ENCODE measurements around the gene MBD3. TPM values are rescaled to one million over a fixed set of nuclear protein-coding genes. Genes with fewer than 3 reads are reported as not detected.

The MBD3 gene
- total RNA-seq, 1 donor from 2014 or later = 106 TPM

DNA sequence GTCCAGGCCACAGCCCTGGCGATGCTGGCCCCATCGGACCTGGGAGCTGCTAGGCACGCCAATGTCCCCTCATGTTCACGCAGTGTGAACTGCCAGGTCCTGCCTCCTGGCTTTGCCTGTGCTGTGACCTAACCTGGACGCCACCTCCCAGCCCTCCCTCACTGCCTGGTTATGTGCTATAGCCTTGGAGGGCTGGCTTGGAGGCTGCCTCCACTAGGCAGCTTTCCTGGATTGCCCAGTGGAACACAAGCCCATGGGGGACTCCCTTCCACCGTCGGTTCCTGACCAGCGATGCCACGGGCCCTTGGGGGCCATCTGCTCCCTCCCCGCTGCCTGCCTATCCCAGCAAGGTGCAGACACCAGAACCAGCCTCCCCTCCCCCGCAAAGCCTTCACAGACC, 27.8 kb upstream of the MBD3 start:
- Mint-ChIP-seq H3K4me1 (ENCODE audit: low read depth, unreplicated experiment) (peaks cover 2% of the 10 kb centered on the region), H3K9me3 (ENCODE audit: unreplicated experiment) (peaks cover 19% of the 10 kb centered on the region), H3K27ac (ENCODE audit: unreplicated experiment) (peak overlapping the region; percentile 8), H3K36me3 (ENCODE audit: unreplicated experiment) (no peaks in the 10 kb centered on the region), H3K27me3 (ENCODE audit: unreplicated experiment) (peaks cover 12% of the 10 kb centered on the region), H3K4me3 (ENCODE audit: unreplicated experiment) (no peak overlapping the region)
- TF ChIP-seq, protein P1, sequence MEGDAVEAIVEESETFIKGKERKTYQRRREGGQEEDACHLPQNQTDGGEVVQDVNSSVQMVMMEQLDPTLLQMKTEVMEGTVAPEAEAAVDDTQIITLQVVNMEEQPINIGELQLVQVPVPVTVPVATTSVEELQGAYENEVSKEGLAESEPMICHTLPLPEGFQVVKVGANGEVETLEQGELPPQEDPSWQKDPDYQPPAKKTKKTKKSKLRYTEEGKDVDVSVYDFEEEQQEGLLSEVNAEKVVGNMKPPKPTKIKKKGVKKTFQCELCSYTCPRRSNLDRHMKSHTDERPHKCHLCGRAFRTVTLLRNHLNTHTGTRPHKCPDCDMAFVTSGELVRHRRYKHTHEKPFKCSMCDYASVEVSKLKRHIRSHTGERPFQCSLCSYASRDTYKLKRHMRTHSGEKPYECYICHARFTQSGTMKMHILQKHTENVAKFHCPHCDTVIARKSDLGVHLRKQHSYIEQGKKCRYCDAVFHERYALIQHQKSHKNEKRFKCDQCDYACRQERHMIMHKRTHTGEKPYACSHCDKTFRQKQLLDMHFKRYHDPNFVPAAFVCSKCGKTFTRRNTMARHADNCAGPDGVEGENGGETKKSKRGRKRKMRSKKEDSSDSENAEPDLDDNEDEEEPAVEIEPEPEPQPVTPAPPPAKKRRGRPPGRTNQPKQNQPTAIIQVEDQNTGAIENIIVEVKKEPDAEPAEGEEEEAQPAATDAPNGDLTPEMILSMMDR (IDR thresholded peaks at IDR 0.05; ENCODE audit: partially characterized antibody, unreplicated experiment) = no peak
- DNase-seq = no peak

GRCh38 chr19:1619703-1620102, 27.0 kb upstream of the MBD3 start:
- DNase-seq = no peak
- peaks cover 2% of the 10 kb centered on the region for H3K4me1 Mint-ChIP-seq (ENCODE audit: low read depth, unreplicated experiment)
- no peaks in the 10 kb centered on the region for H3K36me3 Mint-ChIP-seq (ENCODE audit: unreplicated experiment)
- H3K27ac Mint-ChIP-seq (ENCODE audit: unreplicated experiment) = no peak overlapping the region
- TF ChIP-seq, protein P1 (IDR thresholded peaks at IDR 0.05; ENCODE audit: partially characterized antibody, unreplicated experiment) = no peak
- H3K4me3 Mint-ChIP-seq (ENCODE audit: unreplicated experiment) = no peak overlapping the region
- peaks cover 16% of the 10 kb centered on the region for H3K27me3 Mint-ChIP-seq (ENCODE audit: unreplicated experiment)
- peaks cover 19% of the 10 kb centered on the region for H3K9me3 Mint-ChIP-seq (ENCODE audit: unreplicated experiment)

DNA sequence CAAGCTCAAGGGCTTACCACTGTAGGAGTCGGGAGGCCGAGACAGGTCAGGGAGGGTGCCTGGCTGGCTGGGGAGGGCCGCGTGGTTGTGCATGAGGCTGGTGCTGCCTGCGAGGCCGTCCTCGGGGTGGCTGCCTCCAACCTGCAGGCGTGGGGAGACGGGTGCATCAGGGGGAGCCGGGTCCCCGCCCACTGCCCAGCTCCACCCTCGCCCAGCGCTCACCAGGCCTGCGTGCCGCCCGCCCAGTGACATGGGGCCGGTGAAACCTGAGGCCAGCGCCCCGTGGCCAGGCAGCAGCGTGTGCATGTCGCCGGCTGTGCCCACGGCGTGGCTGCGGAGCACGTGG, 26.4 kb upstream of the MBD3 start:
- TF ChIP-seq, protein P1 (IDR thresholded peaks at IDR 0.05; ENCODE audit: partially characterized antibody, unreplicated experiment) = no peak

DNA sequence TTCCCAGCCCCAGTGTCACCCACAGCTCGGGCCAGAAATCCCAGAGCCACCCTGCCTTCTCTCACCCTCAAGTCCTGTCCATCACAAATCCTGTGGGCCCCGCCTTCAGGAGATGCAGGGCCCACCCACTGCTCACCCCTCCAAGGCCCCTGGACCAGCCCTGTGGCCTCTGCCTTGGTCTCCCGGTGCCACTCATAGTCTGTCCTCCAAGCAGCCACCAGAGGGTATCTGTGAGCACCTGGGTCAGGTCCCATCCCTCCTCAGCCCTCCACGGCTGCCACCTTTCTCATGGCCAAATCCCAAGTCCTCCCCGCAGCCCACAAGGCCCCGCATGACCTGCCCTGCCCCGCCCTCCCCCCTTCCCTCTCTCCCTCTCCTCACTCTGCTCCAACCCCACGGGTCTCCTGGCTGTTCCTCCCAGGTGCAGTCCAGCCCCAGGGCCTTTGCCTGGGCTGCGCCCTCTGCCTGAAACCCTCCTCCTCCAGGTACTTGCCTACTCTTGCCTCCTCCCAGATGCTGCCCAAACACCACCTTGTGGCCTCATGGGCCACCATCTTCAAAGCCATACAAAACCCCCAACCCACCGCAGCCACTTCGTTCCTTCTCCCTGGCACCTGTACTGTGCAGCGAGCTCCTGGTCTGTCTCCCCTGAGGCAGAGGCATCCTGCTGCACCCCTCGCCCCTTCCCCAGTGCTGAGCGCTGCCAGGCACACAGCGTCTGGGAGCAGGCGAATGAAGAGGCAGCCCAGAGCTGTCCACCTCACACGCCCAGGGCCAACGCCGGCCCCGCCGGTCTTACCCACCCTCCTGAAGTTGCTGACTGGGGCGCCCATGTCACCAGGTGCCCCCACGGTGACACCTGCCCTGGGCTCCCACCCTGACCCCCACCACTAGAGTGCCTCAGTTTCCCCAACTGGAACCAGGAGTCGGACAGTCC, 25.8 kb upstream of the MBD3 start:
- Mint-ChIP-seq H3K4me1 (ENCODE audit: low read depth, unreplicated experiment) (peaks cover 2% of the 10 kb centered on the region), H3K27me3 (ENCODE audit: unreplicated experiment) (peaks cover 19% of the 10 kb centered on the region), H3K36me3 (ENCODE audit: unreplicated experiment) (no peaks in the 10 kb centered on the region), H3K27ac (ENCODE audit: unreplicated experiment) (peak overlapping the region; percentile 87), H3K9me3 (ENCODE audit: unreplicated experiment) (peaks cover 16% of the 10 kb centered on the region), H3K4me3 (ENCODE audit: unreplicated experiment) (no peak overlapping the region)
- TF ChIP-seq, protein P1 (IDR thresholded peaks at IDR 0.05; ENCODE audit: partially characterized antibody, unreplicated experiment) = peak; percentile 11
- DNase-seq = no peak

More for the DNA sequence above, 26.4 kb upstream of the MBD3 start:
- Mint-ChIP-seq H3K4me1 (ENCODE audit: low read depth, unreplicated experiment) (peaks cover 2% of the 10 kb centered on the region), H3K4me3 (ENCODE audit: unreplicated experiment) (no peak overlapping the region), H3K27ac (ENCODE audit: unreplicated experiment) (no peak overlapping the region), H3K27me3 (ENCODE audit: unreplicated experiment) (peaks cover 19% of the 10 kb centered on the region), H3K36me3 (ENCODE audit: unreplicated experiment) (no peaks in the 10 kb centered on the region), H3K9me3 (ENCODE audit: unreplicated experiment) (peaks cover 18% of the 10 kb centered on the region)
- DNase-seq = no peak

GRCh38 chr19:1616875-1617274, 24.2 kb upstream of the MBD3 start:
- no peaks in the 10 kb centered on the region for H3K36me3 Mint-ChIP-seq (ENCODE audit: unreplicated experiment)
- H3K27ac Mint-ChIP-seq (ENCODE audit: unreplicated experiment) = peak overlapping the region; percentile 54
- peak overlapping the region; percentile 7 for H3K4me3 Mint-ChIP-seq (ENCODE audit: unreplicated experiment)
- DNase-seq = no peak
- peaks cover 11% of the 10 kb centered on the region for H3K9me3 Mint-ChIP-seq (ENCODE audit: unreplicated experiment)
- peaks cover 14% of the 10 kb centered on the region for H3K27me3 Mint-ChIP-seq (ENCODE audit: unreplicated experiment)
- TF ChIP-seq, protein P1 (IDR thresholded peaks at IDR 0.05; ENCODE audit: partially characterized antibody, unreplicated experiment) = no peak
- no peaks in the 10 kb centered on the region for H3K4me1 Mint-ChIP-seq (ENCODE audit: low read depth, unreplicated experiment)

Measured in glutamatergic neuron (in vitro differentiated cells).